K562 (cell line): ENCODE measurements around the gene ATP6V1F. TPM values are rescaled to one million over a fixed set of nuclear protein-coding genes. Genes with fewer than 3 reads are reported as not detected.

Experiments
- ATAC-seq: fragments of 200-7000 bp; cut with Tn5 transposase; 3 replicates; pipeline ENCODE4 v1.9.1; 2020; ENCODE audit warnings: moderate library complexity
- BruUV-seq: library from RNA; stranded (reverse); fragments of 400-500 nt; replicated peaks from 2 replicates; lab custom pipeline; 2021; lab: Mats Ljungman, UMichigan
- CTCF ChIA-PET: fragments of 300-600 bp; formaldehyde crosslinking; extraction: SDS; loops from one replicate; lab custom pipeline; 2021; ENCODE audit warnings: low intra/inter-chr PET ratio; lab: Yijun Ruan, JAX
- POLR2A ChIA-PET: fragments of 300-600, 350-650 bp; sonication (Branson Sonifier 250); formaldehyde crosslinking; extraction: SDS; loops from one replicate; lab custom pipeline; 2021; ENCODE audit warnings: antibody characterized with exemption, inconsistent platforms; lab: Yijun Ruan, JAX
- DNase-seq, 4 experiments: peaks; one replicate each; pipeline versions ENCODE4 v3.0.0 to v3.0.0-alpha.2; 2011 to 2018; ENCODE audit warnings: low spot score in 3 of 4, mixed read lengths in 3 of 4; ENCODE audit errors: extremely low read depth in 1 of 4
- FAIRE-seq: peaks from 2 replicates; lab custom pipeline; 2011; peaks lifted over from hg19 to GRCh38; lab: Jason Lieb, UNC
- H2AFZ ChIP-seq: 2 replicates; pipeline ENCODE4 v1.6.0; 2011; ENCODE audit warnings: low read depth, low read length, control low read depth, inconsistent platforms
- H3K27ac ChIP-seq: fragments of 200-600 bp; 3 replicates; pipeline ENCODE4 v1.8.0; 2011; ENCODE audit warnings: low read depth, mild to moderate bottlenecking, control low read depth, inconsistent platforms, low read length, moderate library complexity, mixed read lengths; ENCODE audit errors: extremely low read depth
- H3K27me3 ChIP-seq, 2 experiments: fragments of 300-600 bp in 1 of 2; 2 replicates in 1 of 2; 3 replicates in 1 of 2; pipeline versions ENCODE4 v1.6.0 to v1.8.0; 2011; ENCODE audit warnings: inconsistent platforms in 2 of 2, low read length in 2 of 2, mild to moderate bottlenecking in 1 of 2, mixed read lengths in 1 of 2, moderate library complexity in 1 of 2; ENCODE audit not compliant: control insufficient read depth in 2 of 2, insufficient read depth in 2 of 2
- H3K36me3 ChIP-seq: fragments of 300-600 bp; 3 replicates; pipeline ENCODE4 v1.8.0; 2011; ENCODE audit warnings: mild to moderate bottlenecking, low read length, inconsistent platforms; ENCODE audit not compliant: control insufficient read depth, insufficient read depth
- H3K4me1 ChIP-seq, 2 experiments: fragments of 200-600 bp in 1 of 2; replicated peaks in 1 of 2; 2 replicates in 1 of 2; 3 replicates in 1 of 2; pipeline versions ENCODE4 v1.5.1 to v1.8.0; 2011; ENCODE audit warnings: inconsistent platforms in 2 of 2, low read length in 2 of 2, mild to moderate bottlenecking in 1 of 2, mixed read lengths in 1 of 2, moderate library complexity in 1 of 2; ENCODE audit not compliant: control insufficient read depth in 2 of 2, insufficient read depth in 2 of 2
- H3K4me2 ChIP-seq: 2 replicates; pipeline ENCODE4 v1.6.1; 2011; ENCODE audit warnings: low read length, control low read depth, inconsistent platforms, mixed read lengths; ENCODE audit not compliant: insufficient read depth
- H3K4me3 ChIP-seq: fragments of 200-600 bp; sonication (generic), shearing (Covaris generic); 2 replicates; pipeline ENCODE4 v1.5.1; 2016; ENCODE audit warnings: control low read depth, inconsistent platforms
- H3K79me2 ChIP-seq: fragments of 200-600 bp; 3 replicates; pipeline ENCODE4 v1.8.0; 2011; ENCODE audit warnings: low read length, inconsistent platforms; ENCODE audit not compliant: control insufficient read depth, insufficient read depth
- H3K9ac ChIP-seq, 2 experiments: 2 replicates each; pipeline versions ENCODE4 v1.6.0 to v1.6.1; 2011; ENCODE audit warnings: low read depth in 2 of 2, low read length in 2 of 2, control low read depth in 1 of 2, inconsistent platforms in 1 of 2, mild to moderate bottlenecking in 1 of 2, mixed read lengths in 1 of 2; ENCODE audit not compliant: insufficient read depth in 1 of 2
- H3K9me1 ChIP-seq: one replicate; pipeline ENCODE4 v1.6.0; 2011; ENCODE audit warnings: inconsistent platforms, mild to moderate bottlenecking, low read length, moderate library complexity; ENCODE audit not compliant: control insufficient read depth, insufficient read depth
- H3K9me3 ChIP-seq: replicated peaks from 2 replicates; pipeline ENCODE4 v1.5.1; 2011; ENCODE audit warnings: low read depth, low read length, inconsistent platforms; ENCODE audit not compliant: control insufficient read depth, insufficient read depth
- H4K20me1 ChIP-seq: replicated peaks from 2 replicates; pipeline ENCODE4 v1.6.1; 2011; ENCODE audit warnings: low read length, inconsistent platforms, mixed read lengths; ENCODE audit not compliant: control insufficient read depth, insufficient read depth
- CREB1 ChIP-seq, 2 experiments: sonication (generic) in 1 of 2; formaldehyde crosslinking in 1 of 2; IDR thresholded peaks; 2 replicates each; pipeline versions ENCODE4 v1.6.1 to v1.8.0; 2012 to 2022; ENCODE audit warnings: inconsistent platforms in 1 of 2, mild to moderate bottlenecking in 1 of 2, missing genetic modification reagents in 1 of 2, moderate library complexity in 1 of 2
- MTA1 ChIP-seq: fragments of 450-650 bp; IDR thresholded peaks from 2 replicates; pipeline ENCODE4 v1.6.1; 2017; ENCODE audit warnings: borderline replicate concordance
- MXI1 ChIP-seq: IDR thresholded peaks from 2 replicates; pipeline ENCODE4 v1.6.1; 2011; ENCODE audit warnings: low read depth, mild to moderate bottlenecking, improper control_type of control experiment, low read length
- PHB2 ChIP-seq: fragments of 450-650 bp; IDR thresholded peaks from 2 replicates; pipeline ENCODE4 v1.6.1; 2017; ENCODE audit warnings: low read depth
- ZNF668 ChIP-seq: fragments of 250-450 bp; sonication (Bioruptor Pico); IDR thresholded peaks from 2 replicates; pipeline ENCODE4 v1.8.0; 2022; ENCODE audit warnings: mild to moderate bottlenecking, inconsistent platforms
- WGBS: fragments of 100-300 bp; shearing (Covaris generic); methylation state at CpG from one replicate; pipeline ENCODE4 v1.1.6; 2016; ENCODE audit warnings: low coverage, mixed read lengths; ENCODE audit not compliant: insufficient coverage; ENCODE audit errors: missing lambda C conversion rate; 5-methylcytosine and 5-hydroxymethylcytosine counted together
- in situ Hi-C: fragments of 300-500 bp; cut with MboI; formaldehyde crosslinking; loops from 4 replicates; pipeline ENCODE4 v1.15.0; 2018; ENCODE audit warnings: inconsistent platforms, mixed read lengths
- intact Hi-C: fragments of 100-400 bp; cut with micrococcal nuclease; formaldehyde crosslinking; loops from 2 replicates; pipeline ENCODE4 v1.14.2; 2022
- polyA plus RNA-seq, 8 experiments: library from polyadenylated mRNA; depleted of rRNA in 4 of 8; stranded (reverse) in 5 of 8; unstranded in 3 of 8; fragments of >200 nt; fragmentation: Nextera tagmentation in 2 of 8; fragmentation: Illumina TruSeq in 1 of 8; extraction: Ambion mirVana in 2 of 8; extraction: Trizol in 1 of 8; gene quantifications; 2 replicates each; pipeline versions ENCODE4 v1.2.1 to v1.2.3, GENCODE V29; 2011 to 2014; ENCODE audit warnings: inconsistent platforms in 1 of 8, missing spikeins in 1 of 8
- total RNA-seq, 7 experiments: library from RNA; depleted of rRNA in 6 of 7; stranded (reverse); fragments of >200 nt in 6 of 7; fragmentation: Illumina TruSeq in 2 of 7; extraction: Trizol in 2 of 7; gene quantifications; 2 replicates each; pipeline versions ENCODE4 v1.2.1 to v1.2.3, GENCODE V29; 2011 to 2021; ENCODE audit warnings: low replicate concordance in 1 of 7

Gene ATP6V1F
- total and polyA plus RNA-seq, 9 of the 15 experiments (the other 6 are each of a cell fraction or from before 2014, with no cell fraction given): 206 to 1,123 (median 542) TPM

DNA sequence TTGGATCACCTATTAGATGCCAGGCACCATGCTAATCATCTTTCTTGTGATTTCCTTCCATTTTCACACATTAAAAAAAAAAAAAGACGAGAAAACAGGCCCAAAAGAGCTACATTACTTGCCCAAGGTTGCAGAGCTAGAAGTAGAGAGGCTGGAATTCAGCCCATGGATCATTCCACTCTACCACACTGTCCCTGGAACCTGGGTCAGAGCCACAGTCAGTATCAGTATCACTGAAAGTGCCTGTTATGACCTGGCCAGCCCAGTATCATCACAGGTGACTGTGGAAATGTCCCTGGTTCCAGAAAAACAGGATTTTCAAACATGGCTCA lies 35.8 kb upstream of the ATP6V1F start:
- ChIA-PET POLR2A (interaction anchor here (0.6 to 3.3 kb wide), 5 partner anchors 8 to 88 kb away, joined by 3 to 19 read pairs (median 12); partner anchors contain the start of gene CALU), CTCF (no interaction called here)
- TF ChIP-seq PHB2: no peak
- no peak for TF ChIP-seq MTA1
- TF ChIP-seq CREB1 (IDR thresholded peaks at IDR 0.05): 0 out of 2 replicates have a peak, but pooled peaks have one; percentile 8
- TF ChIP-seq CREB1 (CRISPR knock-in tag; IDR thresholded peaks at IDR 0.05): no peak
- no peak for TF ChIP-seq MXI1
- 0 out of 2 replicates have a peak, but pooled peaks have one; percentile 41 for TF ChIP-seq ZNF668 (CRISPR knock-in tag)
- 56% methylated on average over 1 of the region's 1 CpG for WGBS
- Histone ChIP-seq H3K9me3 (no peaks in the 10 kb centered on the region), H3K36me3 (no peaks in the 10 kb centered on the region), H3K4me1 (peaks cover 33 to 46% of the 10 kb centered on the region in 2 experiments), H3K9me1 (no peaks in the 10 kb centered on the region), H3K27me3 (no peaks in the 10 kb centered on the region), H3K9ac (peak overlapping the region; percentile 55 to 80), H3K27ac (peak overlapping the region; percentile 72; the same call in 2 of the 3 replicates), H3K79me2 (peaks cover 20% of the 10 kb centered on the region), H2AFZ (peak overlapping the region; percentile 56; the same call in 1 of the 2 replicates), H3K4me3 (no peak overlapping the region), H3K4me2 (peak overlapping the region; percentile 56), H4K20me1 (no peaks in the 10 kb centered on the region)
- no TSS peak for BruUV-seq
- peak; percentile 26 for FAIRE-seq
- intact Hi-C loops (no loop called here), in situ Hi-C loops (no loop called here)
- no peak for DNase-seq
- no peak for ATAC-seq
